ENCODE measurements around the gene RAB2B.
A peak's percentile ranks its signal among the peaks of the same experiment; 100 is the strongest.
"Not testable (repeated sequence)": the region's sequence is repeated elsewhere in the genome, so short reads cannot be mapped to it uniquely, and the experiment has no call there.

RAB2B gene

DNA sequence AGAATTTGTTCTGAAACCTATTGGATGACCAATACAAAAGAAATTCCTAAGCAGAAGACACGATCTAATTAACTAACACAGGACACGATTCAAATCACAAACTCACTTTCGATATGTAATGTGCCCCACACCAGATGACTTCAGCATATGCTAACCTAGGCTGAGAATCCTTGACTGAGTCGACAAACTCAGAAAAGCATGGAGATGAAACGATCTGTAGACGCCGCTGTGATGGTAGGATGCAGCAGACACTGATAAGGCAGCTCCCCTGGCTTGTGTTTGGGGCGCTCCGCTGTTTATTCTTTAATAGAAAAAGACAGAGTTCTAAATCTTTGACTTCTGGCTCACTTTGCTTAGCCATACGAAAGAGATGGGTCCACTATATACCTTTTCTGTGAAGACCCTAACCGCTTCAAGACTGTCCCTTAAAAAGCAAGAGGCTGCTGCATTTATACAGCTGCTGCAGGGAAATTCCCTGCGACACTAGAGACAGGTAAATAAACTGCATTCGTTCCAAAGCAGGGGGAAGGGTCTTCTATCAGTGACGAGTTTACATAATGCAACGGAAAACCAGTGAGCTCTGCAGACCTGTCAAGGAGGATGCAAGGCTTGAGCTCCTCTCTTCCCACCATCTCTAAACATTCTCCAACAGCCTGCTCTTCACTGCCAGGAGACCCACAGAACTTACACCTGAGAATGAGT lies 21.8 kb downstream of the RAB2B start:
- TF ChIP-seq EZH2phosphoT487 (IDR thresholded peaks at IDR 0.05; ENCODE audit: borderline replicate concordance) (no peak), CTCF (conservative IDR thresholded peaks at IDR 0.05; ENCODE audit: low read length) (no peak)
- Histone ChIP-seq H3F3A (ENCODE audit: low read depth) (peaks cover 3% of the 10 kb centered on the region; the same call in 1 of the 2 replicates), H3K4me3 (ENCODE audit: low read length, poor library complexity, severe bottlenecking) (peak overlapping the region; percentile 96), H3K79me2 (ENCODE audit: insufficient read depth, low read length) (peaks cover 59% of the 10 kb centered on the region), H3K27me3 (ENCODE audit: insufficient read depth, low read length, poor library complexity, severe bottlenecking) (no peaks in the 10 kb centered on the region), H2AFZ (ENCODE audit: low read length) (no peak overlapping the region), H4K20me1 (ENCODE audit: insufficient read depth, low read length, poor library complexity, severe bottlenecking) (peaks cover 44% of the 10 kb centered on the region), H3K9me3 (ENCODE audit: insufficient read depth, low read depth, low read length) (no peaks in the 10 kb centered on the region), H3K4me2 (ENCODE audit: low read depth, low read length, poor library complexity, severe bottlenecking) (peak overlapping the region; percentile 92), H3K9me2 (replicated peaks; ENCODE audit: low read depth, low read length) (no peaks in the 10 kb centered on the region), H3K4me1 (ENCODE audit: insufficient read depth, low read length, poor library complexity, severe bottlenecking) (peaks cover 35% of the 10 kb centered on the region), H3K9ac (ENCODE audit: low read depth, low read length, poor library complexity, severe bottlenecking) (peak overlapping the region; percentile 89), H3K36me3 (ENCODE audit: insufficient read depth, low read length) (0 out of 2 replicates have a peak, but pooled peaks cover 9% of the 10 kb centered on the region)

DNA sequence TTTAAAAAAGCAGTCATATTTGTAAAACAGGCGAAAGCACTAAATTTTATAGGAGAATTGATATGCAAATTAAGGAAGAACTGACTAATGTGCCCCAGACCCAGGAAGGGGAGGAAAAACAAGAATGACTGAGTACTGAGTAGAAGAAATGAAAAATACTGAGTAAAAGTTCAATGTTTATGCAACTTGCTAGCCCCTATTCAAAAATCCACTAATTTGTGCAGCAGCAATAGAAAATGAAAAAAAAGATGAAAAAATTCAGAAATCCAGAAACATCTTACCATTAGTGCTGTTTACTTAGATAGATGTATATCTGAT lies 26.9 kb downstream of the RAB2B start:
- Histone ChIP-seq H3K9me3 (ENCODE audit: insufficient read depth, low read depth, low read length) (no peaks in the 10 kb centered on the region), H4K20me1 (ENCODE audit: insufficient read depth, low read length, poor library complexity, severe bottlenecking) (peaks cover 68% of the 10 kb centered on the region), H3K4me2 (ENCODE audit: low read depth, low read length, poor library complexity, severe bottlenecking) (peak overlapping the region; percentile 58), H2AFZ (ENCODE audit: low read length) (no peak overlapping the region), H3K9ac (ENCODE audit: low read depth, low read length, poor library complexity, severe bottlenecking) (peak overlapping the region; percentile 41), H3K4me3 (ENCODE audit: low read length, poor library complexity, severe bottlenecking) (peak overlapping the region; percentile 21), H3K27me3 (ENCODE audit: insufficient read depth, low read length, poor library complexity, severe bottlenecking) (no peaks in the 10 kb centered on the region), H3F3A (ENCODE audit: low read depth) (no peaks in the 10 kb centered on the region), H3K4me1 (ENCODE audit: insufficient read depth, low read length, poor library complexity, severe bottlenecking) (peaks cover 45% of the 10 kb centered on the region), H3K9me2 (replicated peaks; ENCODE audit: low read depth, low read length) (no peaks in the 10 kb centered on the region), H3K36me3 (ENCODE audit: insufficient read depth, low read length) (no peaks in the 10 kb centered on the region), H3K79me2 (ENCODE audit: insufficient read depth, low read length) (peaks cover 97% of the 10 kb centered on the region)
- TF ChIP-seq EZH2phosphoT487 (IDR thresholded peaks at IDR 0.05; ENCODE audit: borderline replicate concordance) = no peak
- no peak for TF ChIP-seq CTCF (conservative IDR thresholded peaks at IDR 0.05; ENCODE audit: low read length)

- not testable (repeated sequence) for H3K36me3 ChIP-seq (ENCODE audit: insufficient read depth, low read length); H2AFZ ChIP-seq (ENCODE audit: low read length); H3K9me3 ChIP-seq (ENCODE audit: insufficient read depth, low read depth, low read length); H3K27me3 ChIP-seq (ENCODE audit: insufficient read depth, low read length, poor library complexity, severe bottlenecking); H3K4me1 ChIP-seq (ENCODE audit: insufficient read depth, low read length, poor library complexity, severe bottlenecking); H3K9me2 ChIP-seq (replicated peaks; ENCODE audit: low read depth, low read length); H3K4me2 ChIP-seq (ENCODE audit: low read depth, low read length, poor library complexity, severe bottlenecking); H3K4me3 ChIP-seq (ENCODE audit: low read length, poor library complexity, severe bottlenecking); H3F3A ChIP-seq (ENCODE audit: low read depth); H3K9ac ChIP-seq (ENCODE audit: low read depth, low read length, poor library complexity, severe bottlenecking)
- Histone ChIP-seq H4K20me1 (ENCODE audit: insufficient read depth, low read length, poor library complexity, severe bottlenecking) (peaks cover 19% of the 10 kb centered on the region), H3K79me2 (ENCODE audit: insufficient read depth, low read length) (peaks cover 94% of the 10 kb centered on the region)
Measured at GRCh38 chr14:21442657-21443056, 34.1 kb downstream of the RAB2B start.

DNA sequence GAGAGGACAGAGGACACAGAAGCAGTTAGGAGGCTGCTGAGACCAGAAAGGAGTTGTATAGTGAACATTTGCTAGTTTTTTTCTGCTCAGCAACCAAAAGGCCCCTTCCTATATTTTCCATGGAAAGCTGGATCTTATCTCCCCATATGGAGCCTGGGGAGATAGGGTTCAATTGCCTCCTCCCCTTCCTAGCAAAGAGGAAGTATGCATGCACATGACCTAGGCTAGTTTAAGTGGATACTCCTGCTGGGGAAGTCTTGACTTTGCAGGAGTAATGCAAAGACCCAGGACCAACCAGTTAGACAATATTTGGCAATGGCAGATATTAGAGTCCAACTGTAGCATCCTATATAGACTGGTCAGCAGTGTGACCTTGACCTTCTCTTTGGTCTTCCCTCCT lies 35.9 kb downstream of the RAB2B start:
- TF ChIP-seq CTCF (conservative IDR thresholded peaks at IDR 0.05; ENCODE audit: low read length) = no peak
- H3K36me3 ChIP-seq (ENCODE audit: insufficient read depth, low read length) = no peaks in the 10 kb centered on the region
- H3K9me3 ChIP-seq (ENCODE audit: insufficient read depth, low read depth, low read length) = no peaks in the 10 kb centered on the region
- peaks cover 13% of the 10 kb centered on the region for H3K4me1 ChIP-seq (ENCODE audit: insufficient read depth, low read length, poor library complexity, severe bottlenecking)
- no peak overlapping the region for H3K9ac ChIP-seq (ENCODE audit: low read depth, low read length, poor library complexity, severe bottlenecking)
- H3K4me3 ChIP-seq (ENCODE audit: low read length, poor library complexity, severe bottlenecking) = no peak overlapping the region
- H3K9me2 ChIP-seq (replicated peaks; ENCODE audit: low read depth, low read length) = no peaks in the 10 kb centered on the region
- no peak overlapping the region for H2AFZ ChIP-seq (ENCODE audit: low read length)
- H3K4me2 ChIP-seq (ENCODE audit: low read depth, low read length, poor library complexity, severe bottlenecking) = no peak overlapping the region
- no peaks in the 10 kb centered on the region for H3K27me3 ChIP-seq (ENCODE audit: insufficient read depth, low read length, poor library complexity, severe bottlenecking)
- peaks cover 93% of the 10 kb centered on the region for H3K79me2 ChIP-seq (ENCODE audit: insufficient read depth, low read length)
- no peaks in the 10 kb centered on the region for H3F3A ChIP-seq (ENCODE audit: low read depth)
- peaks cover 20% of the 10 kb centered on the region for H4K20me1 ChIP-seq (ENCODE audit: insufficient read depth, low read length, poor library complexity, severe bottlenecking)

Data from Loucy (cell line).